ENCODE results near the gene EPHB6.

DNA sequence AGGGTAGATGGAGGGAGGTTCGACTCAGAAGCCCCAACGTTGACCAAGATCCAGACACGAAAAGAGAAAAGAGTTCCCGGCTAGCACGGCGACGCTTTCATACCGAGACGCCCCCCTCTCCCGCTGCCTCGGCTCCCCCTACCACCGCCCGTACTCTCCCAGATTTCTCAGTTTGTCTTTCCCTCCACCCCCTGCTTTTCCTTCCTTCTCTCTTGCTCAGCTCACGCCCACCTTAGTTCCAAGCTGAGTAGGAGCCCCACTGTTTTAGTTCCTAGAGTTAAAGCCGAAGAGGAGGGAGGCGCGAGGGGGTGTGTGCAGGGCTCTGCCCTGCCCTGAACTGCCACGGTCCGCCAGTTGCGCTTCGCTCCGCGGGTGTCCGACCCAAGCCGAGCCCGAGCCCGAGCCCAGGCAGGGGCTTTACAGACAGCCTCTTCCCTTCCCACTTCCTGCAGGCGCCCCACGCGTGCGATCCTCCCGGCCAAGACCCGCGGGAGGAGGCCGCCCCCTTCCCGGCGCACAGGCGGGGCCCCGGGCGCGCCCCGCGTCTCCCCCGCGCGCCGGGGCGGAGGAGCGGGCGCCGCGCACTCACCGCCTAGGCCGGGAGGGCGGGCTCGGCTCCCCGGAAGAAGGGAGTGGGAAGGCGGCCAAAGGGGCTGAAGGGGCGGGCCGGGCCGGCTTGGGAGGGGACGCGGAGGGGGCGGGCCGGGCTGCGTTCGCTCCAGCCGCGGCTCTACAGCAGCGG is at the start of gene EPHB6:
- TF ChIP-seq, protein P1, sequence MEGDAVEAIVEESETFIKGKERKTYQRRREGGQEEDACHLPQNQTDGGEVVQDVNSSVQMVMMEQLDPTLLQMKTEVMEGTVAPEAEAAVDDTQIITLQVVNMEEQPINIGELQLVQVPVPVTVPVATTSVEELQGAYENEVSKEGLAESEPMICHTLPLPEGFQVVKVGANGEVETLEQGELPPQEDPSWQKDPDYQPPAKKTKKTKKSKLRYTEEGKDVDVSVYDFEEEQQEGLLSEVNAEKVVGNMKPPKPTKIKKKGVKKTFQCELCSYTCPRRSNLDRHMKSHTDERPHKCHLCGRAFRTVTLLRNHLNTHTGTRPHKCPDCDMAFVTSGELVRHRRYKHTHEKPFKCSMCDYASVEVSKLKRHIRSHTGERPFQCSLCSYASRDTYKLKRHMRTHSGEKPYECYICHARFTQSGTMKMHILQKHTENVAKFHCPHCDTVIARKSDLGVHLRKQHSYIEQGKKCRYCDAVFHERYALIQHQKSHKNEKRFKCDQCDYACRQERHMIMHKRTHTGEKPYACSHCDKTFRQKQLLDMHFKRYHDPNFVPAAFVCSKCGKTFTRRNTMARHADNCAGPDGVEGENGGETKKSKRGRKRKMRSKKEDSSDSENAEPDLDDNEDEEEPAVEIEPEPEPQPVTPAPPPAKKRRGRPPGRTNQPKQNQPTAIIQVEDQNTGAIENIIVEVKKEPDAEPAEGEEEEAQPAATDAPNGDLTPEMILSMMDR (IDR thresholded peaks at IDR 0.05): no peak
- TF ChIP-seq POLR2A (IDR thresholded peaks at IDR 0.05): no peak

Data from lower leg skin (tissue), 3 donors.